Astrocyte of the spinal cord (primary cell): ENCODE data around the gene BCAS3.

Experiments used
- DNase-seq: peaks from one replicate; pipeline ENCODE4 v3.0.0; 2011; ENCODE audit warnings: low read depth, low spot score
- H3K4me3 ChIP-seq: 2 replicates; pipeline ENCODE4 v1.5.1; 2011; ENCODE audit warnings: low read depth, mild to moderate bottlenecking, low read length, moderate library complexity
- in situ Hi-C: cut with HindIII; loops from 2 replicates; pipeline ENCODE4 v1.10.0; 2017; ENCODE audit warnings: low sequenced_read_pairs
- TF ChIP-seq, protein P1 (sequence below): IDR thresholded peaks from 2 replicates; pipeline ENCODE4 v1.5.1; 2012; ENCODE audit warnings: low read depth, mild to moderate bottlenecking, low read length, inconsistent platforms

The BCAS3 gene

GRCh38 chr17:61283043-61283442 is 605.4 kb downstream of the BCAS3 start:
- H3K4me3 ChIP-seq: no peak overlapping the region
- in situ Hi-C loops: no loop called here
- no peak for DNase-seq
- TF ChIP-seq, protein P1, sequence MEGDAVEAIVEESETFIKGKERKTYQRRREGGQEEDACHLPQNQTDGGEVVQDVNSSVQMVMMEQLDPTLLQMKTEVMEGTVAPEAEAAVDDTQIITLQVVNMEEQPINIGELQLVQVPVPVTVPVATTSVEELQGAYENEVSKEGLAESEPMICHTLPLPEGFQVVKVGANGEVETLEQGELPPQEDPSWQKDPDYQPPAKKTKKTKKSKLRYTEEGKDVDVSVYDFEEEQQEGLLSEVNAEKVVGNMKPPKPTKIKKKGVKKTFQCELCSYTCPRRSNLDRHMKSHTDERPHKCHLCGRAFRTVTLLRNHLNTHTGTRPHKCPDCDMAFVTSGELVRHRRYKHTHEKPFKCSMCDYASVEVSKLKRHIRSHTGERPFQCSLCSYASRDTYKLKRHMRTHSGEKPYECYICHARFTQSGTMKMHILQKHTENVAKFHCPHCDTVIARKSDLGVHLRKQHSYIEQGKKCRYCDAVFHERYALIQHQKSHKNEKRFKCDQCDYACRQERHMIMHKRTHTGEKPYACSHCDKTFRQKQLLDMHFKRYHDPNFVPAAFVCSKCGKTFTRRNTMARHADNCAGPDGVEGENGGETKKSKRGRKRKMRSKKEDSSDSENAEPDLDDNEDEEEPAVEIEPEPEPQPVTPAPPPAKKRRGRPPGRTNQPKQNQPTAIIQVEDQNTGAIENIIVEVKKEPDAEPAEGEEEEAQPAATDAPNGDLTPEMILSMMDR: no peak

GRCh38 chr17:61284174-61284573 is 606.5 kb downstream of the BCAS3 start:
- in situ Hi-C loops: no loop called here
- TF ChIP-seq, protein P1: no peak
- no peak overlapping the region for H3K4me3 ChIP-seq
- peak; percentile 89 for DNase-seq

DNA sequence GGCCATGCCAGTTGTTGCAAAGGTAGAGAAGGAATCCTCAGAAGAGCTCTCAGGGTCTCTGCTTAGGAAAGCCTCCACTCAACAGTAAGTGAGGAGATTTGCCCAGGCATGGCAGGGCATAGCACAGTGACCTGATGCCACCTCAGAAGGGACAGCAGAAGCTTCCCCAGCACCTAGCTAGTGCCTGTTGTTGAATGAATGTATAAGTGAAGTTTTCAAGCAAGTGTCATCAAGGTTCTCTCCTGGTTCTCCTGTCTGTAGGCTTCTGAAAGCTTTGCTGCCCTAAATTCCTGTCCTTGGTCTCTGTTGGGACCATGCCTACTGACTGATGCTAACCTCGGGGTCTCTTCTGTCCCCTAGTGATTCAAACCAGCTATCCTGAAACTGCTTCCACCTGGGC is 607.1 kb downstream of the BCAS3 start:
- TF ChIP-seq, protein P1: no peak
- in situ Hi-C loops: no loop called here
- no peak overlapping the region for H3K4me3 ChIP-seq
- no peak for DNase-seq

GRCh38 chr17:61285526-61286320 is 608.1 kb downstream of the BCAS3 start:
- in situ Hi-C loops: no loop called here
- TF ChIP-seq, protein P1: no peak
- DNase-seq: peak; percentile 87
- H3K4me3 ChIP-seq: no peak overlapping the region

DNA sequence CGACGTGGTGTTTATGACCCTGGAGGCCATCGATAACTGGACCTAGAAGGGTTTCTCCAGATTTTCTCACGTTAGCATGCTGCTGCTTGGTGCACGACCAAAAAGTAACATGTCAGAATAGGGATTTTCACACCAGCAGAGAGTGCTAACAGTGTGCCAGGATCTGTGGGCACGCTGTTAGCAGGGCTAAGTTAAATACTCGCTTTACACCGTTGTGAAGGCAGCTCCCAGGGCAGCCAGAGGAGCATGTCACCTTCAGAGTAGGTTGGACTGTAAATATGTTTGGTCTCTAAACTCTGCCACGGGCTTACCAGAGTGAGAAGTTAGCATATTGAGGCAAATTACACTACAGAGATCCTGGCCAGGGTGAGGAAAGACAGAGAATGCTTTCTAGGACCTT is 608.8 kb downstream of the BCAS3 start:
- TF ChIP-seq, protein P1: no peak
- no peak overlapping the region for H3K4me3 ChIP-seq
- DNase-seq: no peak
- in situ Hi-C loops: no loop called here

- TF ChIP-seq, protein P1: no peak
- no peak overlapping the region for H3K4me3 ChIP-seq
- in situ Hi-C loops: no loop called here
- no peak for DNase-seq
Measured at GRCh38 chr17:61289408-61290385, 612.0 kb downstream of the BCAS3 start.
